K562 (cell line): ENCODE measurements around the gene NPB. TPM values are rescaled to one million over a fixed set of nuclear protein-coding genes. Genes with fewer than 3 reads are reported as not detected.

ENCODE experiments used
- ATAC-seq: fragments of 200-7000 bp; cut with Tn5 transposase; 3 replicates; pipeline ENCODE4 v1.9.1; 2020; ENCODE audit warnings: moderate library complexity
- BruUV-seq: library from RNA; stranded (reverse); fragments of 400-500 nt; replicated peaks from 2 replicates; lab custom pipeline; 2021; lab: Mats Ljungman, UMichigan
- CTCF ChIA-PET: fragments of 300-600 bp; formaldehyde crosslinking; extraction: SDS; loops from one replicate; lab custom pipeline; 2021; ENCODE audit warnings: low intra/inter-chr PET ratio; lab: Yijun Ruan, JAX
- POLR2A ChIA-PET: fragments of 300-600, 350-650 bp; sonication (Branson Sonifier 250); formaldehyde crosslinking; extraction: SDS; loops from one replicate; lab custom pipeline; 2021; ENCODE audit warnings: antibody characterized with exemption, inconsistent platforms; lab: Yijun Ruan, JAX
- DNase-seq, 4 experiments: peaks; one replicate each; pipeline versions ENCODE4 v3.0.0 to v3.0.0-alpha.2; 2011 to 2018; ENCODE audit warnings: low spot score in 3 of 4, mixed read lengths in 3 of 4; ENCODE audit errors: extremely low read depth in 1 of 4
- FAIRE-seq: peaks from 2 replicates; lab custom pipeline; 2011; peaks lifted over from hg19 to GRCh38; lab: Jason Lieb, UNC
- H2AFZ ChIP-seq: 2 replicates; pipeline ENCODE4 v1.6.0; 2011; ENCODE audit warnings: low read depth, low read length, control low read depth, inconsistent platforms
- H3K27ac ChIP-seq: fragments of 200-600 bp; 3 replicates; pipeline ENCODE4 v1.8.0; 2011; ENCODE audit warnings: low read depth, mild to moderate bottlenecking, control low read depth, inconsistent platforms, low read length, moderate library complexity, mixed read lengths; ENCODE audit errors: extremely low read depth
- H3K27me3 ChIP-seq, 2 experiments: fragments of 300-600 bp in 1 of 2; 2 replicates in 1 of 2; 3 replicates in 1 of 2; pipeline versions ENCODE4 v1.6.0 to v1.8.0; 2011; ENCODE audit warnings: inconsistent platforms in 2 of 2, low read length in 2 of 2, mild to moderate bottlenecking in 1 of 2, mixed read lengths in 1 of 2, moderate library complexity in 1 of 2; ENCODE audit not compliant: control insufficient read depth in 2 of 2, insufficient read depth in 2 of 2
- H3K36me3 ChIP-seq: fragments of 300-600 bp; 3 replicates; pipeline ENCODE4 v1.8.0; 2011; ENCODE audit warnings: mild to moderate bottlenecking, low read length, inconsistent platforms; ENCODE audit not compliant: control insufficient read depth, insufficient read depth
- H3K4me1 ChIP-seq, 2 experiments: fragments of 200-600 bp in 1 of 2; replicated peaks in 1 of 2; 2 replicates in 1 of 2; 3 replicates in 1 of 2; pipeline versions ENCODE4 v1.5.1 to v1.8.0; 2011; ENCODE audit warnings: inconsistent platforms in 2 of 2, low read length in 2 of 2, mild to moderate bottlenecking in 1 of 2, mixed read lengths in 1 of 2, moderate library complexity in 1 of 2; ENCODE audit not compliant: control insufficient read depth in 2 of 2, insufficient read depth in 2 of 2
- H3K4me2 ChIP-seq: 2 replicates; pipeline ENCODE4 v1.6.1; 2011; ENCODE audit warnings: low read length, control low read depth, inconsistent platforms, mixed read lengths; ENCODE audit not compliant: insufficient read depth
- H3K4me3 ChIP-seq: fragments of 200-600 bp; sonication (generic), shearing (Covaris generic); 2 replicates; pipeline ENCODE4 v1.5.1; 2016; ENCODE audit warnings: control low read depth, inconsistent platforms
- H3K79me2 ChIP-seq: fragments of 200-600 bp; 3 replicates; pipeline ENCODE4 v1.8.0; 2011; ENCODE audit warnings: low read length, inconsistent platforms; ENCODE audit not compliant: control insufficient read depth, insufficient read depth
- H3K9ac ChIP-seq, 2 experiments: 2 replicates each; pipeline versions ENCODE4 v1.6.0 to v1.6.1; 2011; ENCODE audit warnings: low read depth in 2 of 2, low read length in 2 of 2, control low read depth in 1 of 2, inconsistent platforms in 1 of 2, mild to moderate bottlenecking in 1 of 2, mixed read lengths in 1 of 2; ENCODE audit not compliant: insufficient read depth in 1 of 2
- H3K9me1 ChIP-seq: one replicate; pipeline ENCODE4 v1.6.0; 2011; ENCODE audit warnings: inconsistent platforms, mild to moderate bottlenecking, low read length, moderate library complexity; ENCODE audit not compliant: control insufficient read depth, insufficient read depth
- H3K9me3 ChIP-seq: replicated peaks from 2 replicates; pipeline ENCODE4 v1.5.1; 2011; ENCODE audit warnings: low read depth, low read length, inconsistent platforms; ENCODE audit not compliant: control insufficient read depth, insufficient read depth
- H4K20me1 ChIP-seq: replicated peaks from 2 replicates; pipeline ENCODE4 v1.6.1; 2011; ENCODE audit warnings: low read length, inconsistent platforms, mixed read lengths; ENCODE audit not compliant: control insufficient read depth, insufficient read depth
- TBP ChIP-seq: optimal IDR thresholded peaks from 2 replicates; pipeline ENCODE3; 2011; ENCODE audit warnings: low read depth, low read length, improper control_type of control experiment
- ZNF23 ChIP-seq: fragments of 250-450 bp; sonication (Bioruptor Pico); IDR thresholded peaks from 2 replicates; pipeline ENCODE4 v1.4.0; 2020; ENCODE audit warnings: mild to moderate bottlenecking
- ZNF507 ChIP-seq: conservative IDR thresholded peaks from 2 replicates; pipeline ENCODE4 v1.6.1; 2017; ENCODE audit warnings: missing genetic modification characterization, missing compliant biosample characterization
- ZNF764 ChIP-seq: fragments of 250-450 bp; sonication (Bioruptor Pico); IDR thresholded peaks from 2 replicates; pipeline ENCODE4 v1.4.0; 2020; ENCODE audit warnings: low read depth, mild to moderate bottlenecking, moderate library complexity
- WGBS: fragments of 100-300 bp; shearing (Covaris generic); methylation state at CpG from one replicate; pipeline ENCODE4 v1.1.6; 2016; ENCODE audit warnings: low coverage, mixed read lengths; ENCODE audit not compliant: insufficient coverage; ENCODE audit errors: missing lambda C conversion rate; 5-methylcytosine and 5-hydroxymethylcytosine counted together
- in situ Hi-C: fragments of 300-500 bp; cut with MboI; formaldehyde crosslinking; loops from 4 replicates; pipeline ENCODE4 v1.15.0; 2018; ENCODE audit warnings: inconsistent platforms, mixed read lengths
- intact Hi-C: fragments of 100-400 bp; cut with micrococcal nuclease; formaldehyde crosslinking; loops from 2 replicates; pipeline ENCODE4 v1.14.2; 2022
- polyA plus RNA-seq, 8 experiments: library from polyadenylated mRNA; depleted of rRNA in 4 of 8; stranded (reverse) in 5 of 8; unstranded in 3 of 8; fragments of >200 nt; fragmentation: Nextera tagmentation in 2 of 8; fragmentation: Illumina TruSeq in 1 of 8; extraction: Ambion mirVana in 2 of 8; extraction: Trizol in 1 of 8; gene quantifications; 2 replicates each; pipeline versions ENCODE4 v1.2.1 to v1.2.3, GENCODE V29; 2011 to 2014; ENCODE audit warnings: inconsistent platforms in 1 of 8, missing spikeins in 1 of 8
- total RNA-seq, 7 experiments: library from RNA; depleted of rRNA in 6 of 7; stranded (reverse); fragments of >200 nt in 6 of 7; fragmentation: Illumina TruSeq in 2 of 7; extraction: Trizol in 2 of 7; gene quantifications; 2 replicates each; pipeline versions ENCODE4 v1.2.1 to v1.2.3, GENCODE V29; 2011 to 2021; ENCODE audit warnings: low replicate concordance in 1 of 7
- TF ChIP-seq, protein P1 (sequence below): fragments of 250-450 bp; sonication (Bioruptor Pico); IDR thresholded peaks from 2 replicates; pipeline ENCODE4 v1.8.0; 2021; ENCODE audit warnings: moderate library complexity, mild to moderate bottlenecking, inconsistent platforms

NPB gene
- total and polyA plus RNA-seq, 9 of the 15 experiments (the other 6 are each of a cell fraction or from before 2014, with no cell fraction given): 0.03 to 0.61 (median 0.14) TPM; not detected in 2

DNA sequence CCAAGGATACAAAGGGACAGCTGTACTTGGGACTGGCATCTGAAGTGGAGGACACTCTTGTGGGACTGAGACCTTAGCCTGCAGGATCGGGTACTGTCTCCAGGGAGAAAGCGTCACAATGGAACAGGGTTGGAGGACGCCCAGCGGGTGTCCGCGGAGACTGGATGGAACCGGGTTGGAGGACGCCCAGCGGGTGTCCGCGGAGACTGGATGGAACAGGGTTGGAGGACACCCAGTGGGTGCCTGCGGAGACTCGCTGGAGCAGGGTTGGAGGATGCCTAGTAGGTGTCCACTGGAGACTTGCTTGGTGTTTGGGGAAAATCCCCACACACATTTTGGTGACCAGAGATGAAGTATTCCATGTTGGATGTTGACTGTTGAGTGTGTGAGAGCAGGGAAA lies 45.2 kb downstream of the NPB start, which contains the start of gene MYADML2:
Gene MYADML2, minus strand, starts transcription at position 45 of the 400 bp plus-strand sequence. CDS start 5,492 bp downstream, outside the sequence.
- BruUV-seq: no TSS peak
- Histone ChIP-seq H2AFZ (no peak within 1 kb of the TSS), H4K20me1 (no peaks in the 10 kb centered on the region), H3K27ac (no peak within 1 kb of the TSS), H3K79me2 (no peaks in the 10 kb centered on the region), H3K9me3 (no peaks in the 10 kb centered on the region; the same call in 1 of the 2 replicates), H3K36me3 (no peaks in the 10 kb centered on the region), H3K27me3 (no peaks in the 10 kb centered on the region), H3K4me3 (no peak within 1 kb of the TSS), H3K4me2 (no peak within 1 kb of the TSS), H3K4me1 (peaks cover 0 to 18% of the 10 kb centered on the region in 2 experiments; a peak in 3 of 5 replicates), H3K9me1 (no peaks in the 10 kb centered on the region), H3K9ac (peak within 1 kb of the TSS in 1 of 2 experiments; percentile 52; a peak in 1 of 4 replicates)
- WGBS: 62% methylated on average over 13 of the region's 13 CpGs
- no peak for ATAC-seq
- CTCF ChIA-PET: no interaction called here
- DNase-seq: peak in 1 of 4 experiments; percentile 2
- no peak for TF ChIP-seq ZNF507
- TF ChIP-seq, protein P1, sequence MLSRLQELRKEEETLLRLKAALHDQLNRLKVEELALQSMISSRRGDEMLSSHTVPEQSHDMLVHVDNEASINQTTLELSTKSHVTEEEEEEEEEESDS (CRISPR knock-in tag): no peak
- no peak for TF ChIP-seq TBP
- TF ChIP-seq ZNF23 (CRISPR knock-in tag): no peak
- TF ChIP-seq ZNF764 (CRISPR knock-in tag): no peak
- POLR2A ChIA-PET: interaction anchor here (1.7 to 2.2 kb wide), 2 partner anchors 9 to 13 kb away, joined by 4 to 7 read pairs; no protein-coding TSS in a partner anchor
- peak; percentile 32 for FAIRE-seq
- intact Hi-C loops: no loop called here
- in situ Hi-C loops: no loop called here
